ENCODE measurements around the gene DCAF15. TPM values are rescaled to one million over a fixed set of nuclear protein-coding genes. Genes with fewer than 3 reads are reported as not detected.
A peak's percentile ranks its signal among the peaks of the same experiment; 100 is the strongest.

The DCAF15 gene
- total RNA-seq, 1 donor from 2014 or later = 35.0 TPM

GRCh38 chr19:13984875-13985741 lies 32.8 kb downstream of the DCAF15 start:
- Histone ChIP-seq H3K27ac (no peak overlapping the region), H3K4me1 (peaks cover 8 to 12% of the 10 kb centered on the region in 2 donors), H3K27me3 (no peaks in the 10 kb centered on the region), H3K36me3 (peaks cover 0 to 6% of the 10 kb centered on the region in 2 donors), H3K4me3 (no peak overlapping the region), H3K9me3 (no peaks in the 10 kb centered on the region)
- intact Hi-C loops (cut with DNase I) = no loop called here
- no peak for DNase-seq (ENCODE audit: low spot score in 2 of 2)
- TF ChIP-seq CTCF (IDR thresholded peaks at IDR 0.05) = no peak

GRCh38 chr19:13985771-13986347 lies 33.5 kb downstream of the DCAF15 start:
- no peak for TF ChIP-seq CTCF (IDR thresholded peaks at IDR 0.05)
- peak overlapping the region; percentile 64 to 80 for H3K27ac ChIP-seq
- H3K4me3 ChIP-seq = peak overlapping the region in 1 of 2 donors; percentile 18
- intact Hi-C loops (cut with DNase I) = no loop called here
- H3K27me3 ChIP-seq = no peaks in the 10 kb centered on the region
- no peak for DNase-seq (ENCODE audit: low spot score in 2 of 2)
- peaks cover 0 to 6% of the 10 kb centered on the region in 2 donors for H3K36me3 ChIP-seq
- H3K4me1 ChIP-seq = peaks cover 8 to 12% of the 10 kb centered on the region in 2 donors
- no peaks in the 10 kb centered on the region for H3K9me3 ChIP-seq

GRCh38 chr19:13986348-13986904 lies 34.1 kb downstream of the DCAF15 start:
- Histone ChIP-seq H3K27ac (peak overlapping the region; percentile 74 to 80), H3K4me1 (peaks cover 8 to 12% of the 10 kb centered on the region in 2 donors), H3K9me3 (no peaks in the 10 kb centered on the region), H3K27me3 (no peaks in the 10 kb centered on the region), H3K36me3 (peaks cover 0 to 6% of the 10 kb centered on the region in 2 donors), H3K4me3 (peak overlapping the region in 1 of 2 donors; percentile 18)
- DNase-seq (ENCODE audit: low spot score in 2 of 2) = peak; percentile 85 to 93
- TF ChIP-seq CTCF (IDR thresholded peaks at IDR 0.05) = no peak
- intact Hi-C loops (cut with DNase I) = no loop called here

- TF ChIP-seq CTCF (IDR thresholded peaks at IDR 0.05) = no peak
- no peak for DNase-seq (ENCODE audit: low spot score in 2 of 2)
- Histone ChIP-seq H3K4me3 (peak overlapping the region in 1 of 2 donors; percentile 18), H3K36me3 (peaks cover 0 to 13% of the 10 kb centered on the region in 2 donors), H3K9me3 (no peaks in the 10 kb centered on the region), H3K4me1 (peaks cover 8 to 12% of the 10 kb centered on the region in 2 donors), H3K27me3 (no peaks in the 10 kb centered on the region), H3K27ac (peak overlapping the region; percentile 74 to 80)
- intact Hi-C loops (cut with DNase I) = no loop called here
These were observed 35.0 kb downstream of the DCAF15 start for GRCh38 chr19:13987101-13987890.

GRCh38 chr19:13989487-13989886 lies 37.2 kb downstream of the DCAF15 start:
- Histone ChIP-seq H3K4me3 (no peak overlapping the region), H3K4me1 (peaks cover 8 to 12% of the 10 kb centered on the region in 2 donors), H3K36me3 (peaks cover 0 to 12% of the 10 kb centered on the region in 2 donors), H3K27me3 (no peaks in the 10 kb centered on the region), H3K9me3 (no peaks in the 10 kb centered on the region), H3K27ac (no peak overlapping the region)
- no peak for TF ChIP-seq CTCF (IDR thresholded peaks at IDR 0.05)
- intact Hi-C loops (cut with DNase I) = no loop called here
- DNase-seq (ENCODE audit: low spot score in 2 of 2) = no peak
